Stimulated activated CD4-positive, alpha-beta T cell treated with anti-CD3 and anti-CD28 coated beads, Interleukin-2, amount 100 ng/mL, for 24 hours (primary cell): ENCODE data around the gene CDC14B.
A peak's percentile ranks its signal among the peaks of the same experiment; 100 is the strongest.

Experiments used
- DNase-seq, 2 donors: peaks; one replicate each; pipeline ENCODE4 v3.0.0-alpha.2; 2020

The CDC14B gene

GRCh38 chr9:96500696-96501632, 118.7 kb downstream of the CDC14B start:
- DNase-seq = no peak

GRCh38 chr9:96499257-96499656, 120.4 kb downstream of the CDC14B start:
- no peak for DNase-seq

GRCh38 chr9:96498796-96499195, 120.8 kb downstream of the CDC14B start:
- DNase-seq = no peak

- DNase-seq = no peak
Observed at GRCh38 chr9:96497117-96497399, 122.6 kb downstream of the CDC14B start.

GRCh38 chr9:96496368-96497116, 123.1 kb downstream of the CDC14B start:
- no peak for DNase-seq

- DNase-seq = no peak
Observed at GRCh38 chr9:96495341-96495740, 124.3 kb downstream of the CDC14B start.

DNA sequence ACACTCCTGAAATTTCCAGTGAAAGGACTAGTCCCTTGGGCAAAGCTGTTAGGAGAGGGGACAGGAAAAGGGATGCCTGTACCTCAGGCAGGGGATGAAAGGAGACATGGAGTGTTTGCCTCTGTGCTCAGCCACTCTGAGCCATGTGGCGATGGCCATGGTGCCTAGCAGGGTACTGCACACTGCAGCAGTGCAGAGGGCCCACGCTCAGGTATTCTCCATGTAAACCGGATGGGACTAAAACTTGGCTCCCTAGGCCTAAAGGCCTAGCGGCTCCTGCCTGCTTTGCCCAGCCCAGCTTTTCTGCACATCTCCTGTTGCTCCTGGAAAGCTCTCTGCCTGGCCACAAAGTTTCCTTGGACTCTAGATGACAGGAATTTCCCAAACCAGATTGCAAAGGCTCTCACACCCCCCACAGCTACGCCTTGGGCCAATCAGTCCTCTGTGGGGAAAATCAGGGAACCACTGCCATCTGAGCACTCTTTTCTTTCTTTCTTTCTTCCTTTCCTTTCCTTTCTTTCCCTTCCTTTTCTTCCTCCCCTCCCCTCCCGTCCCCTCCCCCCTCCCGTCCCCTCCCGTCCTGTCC, 125.3 kb downstream of the CDC14B start:
- no peak for DNase-seq

DNA sequence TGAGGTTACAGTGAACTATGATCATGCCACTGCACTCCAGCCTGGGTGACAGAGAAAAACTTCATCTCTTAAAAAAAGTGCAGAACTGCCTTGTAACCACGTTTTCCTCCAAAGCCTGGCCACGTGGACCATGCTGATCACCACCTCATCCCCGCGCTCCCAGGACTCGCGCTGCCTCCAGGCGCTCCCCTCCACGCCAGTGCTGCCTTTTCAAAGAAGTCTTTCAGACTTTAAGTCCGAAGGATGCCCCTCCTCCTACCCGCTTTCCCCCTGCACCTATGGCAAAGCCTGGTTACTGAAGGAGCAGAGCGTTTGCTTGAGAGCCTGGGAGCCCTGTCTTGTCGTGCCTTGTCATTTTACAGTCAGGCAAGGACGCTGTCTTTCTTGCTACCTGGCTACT, 125.9 kb downstream of the CDC14B start:
- DNase-seq = no peak

DNA sequence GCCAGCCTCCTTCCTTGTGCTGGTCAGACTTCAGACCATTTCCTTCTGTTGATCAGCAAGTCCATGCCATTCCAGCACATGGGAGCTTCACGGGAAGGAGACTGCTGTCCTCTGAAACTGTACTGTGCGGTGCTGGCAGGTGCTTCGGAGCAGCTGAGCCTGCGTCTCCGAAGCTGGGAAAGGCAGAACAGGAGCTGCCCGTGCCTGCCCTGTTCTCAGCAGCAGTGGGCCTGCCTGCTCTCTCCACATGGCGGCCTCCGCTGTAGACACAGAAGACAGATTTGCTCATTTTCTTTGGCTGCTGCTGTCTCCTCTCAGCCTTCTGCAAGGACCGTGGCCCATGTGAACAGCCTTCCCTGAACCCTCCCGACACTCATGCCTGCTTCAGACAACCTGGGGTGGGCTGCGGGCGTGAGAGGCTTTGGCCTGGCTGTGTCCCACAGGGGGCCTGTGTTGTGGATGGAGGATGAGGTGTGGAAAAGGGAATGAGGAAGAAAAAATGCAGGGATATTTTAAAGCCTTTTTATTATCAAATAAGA, 126.6 kb downstream of the CDC14B start:
- DNase-seq = no peak

GRCh38 chr9:96491880-96492525, 127.6 kb downstream of the CDC14B start:
- no peak for DNase-seq

DNA sequence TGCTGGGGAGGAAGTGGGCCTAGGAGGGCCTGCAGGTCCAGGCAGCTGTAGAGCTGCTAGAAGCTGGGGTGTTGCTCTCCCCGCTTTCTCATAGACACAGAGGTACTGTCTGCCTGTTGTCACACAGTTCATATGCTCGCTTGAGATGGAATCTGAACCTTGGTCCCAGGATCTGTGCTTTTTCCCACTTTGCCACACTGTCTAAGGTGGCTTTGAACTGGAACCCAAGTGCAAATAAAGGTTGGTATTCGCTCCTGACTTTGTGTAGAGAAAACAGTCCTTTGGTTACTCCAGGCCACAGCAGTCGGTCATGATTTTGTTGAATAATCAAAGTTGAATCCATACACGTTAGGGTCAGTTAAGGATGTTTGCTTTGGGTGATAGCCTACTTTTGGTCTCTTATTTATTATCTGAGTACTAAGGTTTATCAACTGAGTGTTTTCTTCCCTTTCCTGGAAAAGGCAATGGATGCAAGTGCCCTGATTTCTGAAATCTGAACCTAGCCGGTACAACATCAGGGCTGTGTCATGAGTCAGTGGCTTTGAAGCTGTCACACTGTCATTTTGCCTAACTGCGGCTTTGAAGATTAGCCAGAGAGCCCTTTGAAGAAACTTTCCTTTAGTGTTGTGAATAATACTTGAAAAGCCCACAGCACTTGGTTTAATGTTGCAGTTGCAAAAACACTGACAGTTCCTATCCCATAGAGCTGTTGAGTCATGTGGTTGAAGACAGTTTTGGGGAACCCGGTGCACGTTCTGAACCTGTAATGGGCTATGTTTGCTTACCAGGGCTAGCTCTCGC, 128.4 kb downstream of the CDC14B start:
- peak; percentile 18 to 28 for DNase-seq

GRCh38 chr9:96490534-96491078, 129.0 kb downstream of the CDC14B start:
- no peak for DNase-seq

DNA sequence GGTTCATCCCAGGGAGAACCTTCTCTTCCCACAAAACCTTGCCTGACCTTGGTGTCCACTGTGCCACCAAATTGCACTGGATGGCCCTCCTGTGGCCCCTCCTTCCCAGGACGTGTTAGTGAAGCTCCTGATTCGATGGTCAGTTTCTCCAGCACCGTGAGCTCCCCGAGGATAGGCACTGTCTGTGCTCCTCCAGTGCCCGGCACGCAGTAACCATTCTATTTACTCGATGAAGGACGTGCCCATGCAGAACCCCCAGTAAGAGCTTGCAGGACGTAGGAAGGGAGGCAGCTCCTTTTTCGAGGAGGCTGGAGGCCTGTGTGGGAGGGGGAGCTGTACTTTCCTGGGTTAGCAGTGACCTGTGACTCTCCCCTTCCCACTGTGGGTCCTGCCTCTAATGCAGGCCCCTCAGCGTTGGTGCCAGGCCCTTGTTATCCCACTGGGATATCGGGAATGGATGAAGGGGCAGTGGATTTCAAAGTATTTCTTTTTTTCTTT, 130.1 kb downstream of the CDC14B start:
- no peak for DNase-seq

DNA sequence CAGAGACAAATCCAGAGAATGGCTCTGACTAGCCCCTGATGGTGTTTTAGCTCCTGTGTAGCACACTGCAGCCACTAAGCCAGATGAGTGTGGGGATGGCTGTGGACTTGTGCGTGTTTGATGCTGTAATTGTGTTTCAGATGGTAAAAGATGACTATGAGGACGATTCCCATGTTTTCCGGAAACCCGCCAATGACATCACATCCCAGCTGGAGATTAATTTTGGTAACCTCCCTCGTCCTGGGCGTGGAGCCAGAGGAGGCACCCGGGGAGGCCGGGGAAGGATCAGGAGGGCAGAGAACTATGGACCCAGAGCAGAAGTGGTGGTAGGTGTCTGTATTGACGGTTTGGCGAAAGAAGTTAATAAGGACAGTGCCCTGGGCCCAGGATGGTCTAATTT, 131.7 kb downstream of the CDC14B start:
- no peak for DNase-seq

- no peak for DNase-seq
Observed at GRCh38 chr9:96487029-96487396, 132.6 kb downstream of the CDC14B start.

DNA sequence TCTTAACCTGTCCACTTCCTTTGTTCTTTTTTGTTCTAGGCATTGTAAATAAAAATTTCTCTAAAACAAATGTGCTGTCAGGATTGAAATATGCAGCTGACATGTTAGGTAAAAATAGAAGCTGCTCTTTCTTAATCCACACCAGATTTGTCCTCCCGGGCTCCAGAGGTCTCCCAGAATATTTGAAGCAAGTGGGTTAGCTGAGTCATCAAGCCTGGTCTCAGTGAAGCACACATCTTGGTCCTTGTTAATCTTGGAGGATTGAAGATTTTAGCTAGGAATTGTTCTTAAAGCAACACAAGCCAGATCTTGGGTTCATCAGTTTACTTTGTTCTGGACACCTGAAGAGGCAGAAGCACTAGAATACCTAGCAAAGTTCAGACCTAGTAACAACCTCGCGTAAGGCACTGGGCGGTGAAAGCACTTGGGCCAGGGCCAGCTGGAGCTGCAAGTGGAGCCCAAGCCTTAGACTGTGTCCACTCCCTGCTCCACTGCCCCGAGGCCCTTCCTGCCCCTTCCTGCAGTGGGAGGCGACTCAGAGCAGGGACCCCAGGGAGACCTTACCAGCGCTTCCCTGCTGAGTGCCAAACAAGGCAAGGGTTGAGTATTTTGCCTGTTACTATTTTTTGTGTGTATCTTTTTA, 133.1 kb downstream of the CDC14B start:
- no peak for DNase-seq

DNA sequence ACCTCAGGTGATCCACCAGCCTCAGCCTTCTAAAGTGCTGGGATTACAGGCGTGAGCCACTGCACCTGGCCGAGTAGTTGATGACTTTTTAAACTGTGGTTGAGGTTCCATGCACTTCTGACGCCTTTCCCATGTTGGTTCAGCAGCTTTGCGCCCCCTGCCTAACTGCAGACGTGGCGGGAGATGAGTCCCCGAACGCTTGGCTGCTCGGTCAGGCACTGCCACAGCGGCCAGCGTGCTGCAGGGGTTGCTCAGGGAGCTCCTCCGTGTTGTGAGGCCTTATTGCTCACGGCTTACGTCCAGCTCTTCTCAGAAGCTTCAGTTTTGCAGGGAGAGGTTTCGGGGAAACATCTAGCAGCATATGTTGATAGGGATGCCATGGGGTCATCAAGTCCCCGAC, 134.4 kb downstream of the CDC14B start:
- DNase-seq = no peak

GRCh38 chr9:96484521-96484931, 135.1 kb downstream of the CDC14B start:
- DNase-seq = no peak

- DNase-seq = no peak
Observed at GRCh38 chr9:96483733-96484390, 135.8 kb downstream of the CDC14B start.

GRCh38 chr9:96483197-96483596, 136.4 kb downstream of the CDC14B start:
- DNase-seq = no peak

DNA sequence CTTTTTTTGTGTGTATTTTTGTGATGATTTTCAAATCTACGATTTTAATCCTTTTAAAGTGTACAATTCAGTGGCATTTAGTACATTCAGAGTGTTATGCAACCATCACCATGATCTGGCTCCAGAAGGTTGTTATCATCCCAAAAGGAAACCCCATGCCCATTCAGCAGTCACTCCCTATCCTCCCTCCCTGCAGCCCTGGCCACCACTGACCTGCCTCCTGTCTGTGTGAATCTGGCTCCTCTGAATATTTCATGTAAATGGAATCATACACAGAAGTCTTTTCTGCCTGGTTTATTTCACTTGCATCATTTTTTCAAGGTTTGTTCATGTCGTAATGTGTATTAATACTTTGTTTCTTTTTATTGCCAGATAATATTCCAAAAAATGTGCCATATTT, 137.2 kb downstream of the CDC14B start:
- no peak for DNase-seq
